OCI-LY3 (cell line): ENCODE measurements around the gene PAM.

Experiments used
- CTCF ChIP-seq: fragments of 200-600, 300-600 bp; sonication (generic); IDR thresholded peaks from 2 replicates; pipeline ENCODE4 v1.5.1; 2014; ENCODE audit warnings: antibody characterized with exemption, low read length, low read depth
- EZH2phosphoT487 ChIP-seq: fragments of 200-600 bp; shearing (Covaris generic); IDR thresholded peaks from 2 replicates; pipeline ENCODE4 v1.6.1; 2018; ENCODE audit warnings: antibody characterized with exemption, mixed run types, low read depth

- TF ChIP-seq CTCF (no peak), EZH2phosphoT487 (no peak)
Observed at GRCh38 chr5:102902135-102902448, 147.0 kb downstream of the PAM start.
